Chondrocyte (in vitro differentiated cells): Measurements from ENCODE around the gene PRKACA. TPM values are rescaled to one million over a fixed set of nuclear protein-coding genes. Genes with fewer than 3 reads are reported as not detected.
A peak's percentile ranks its signal among the peaks of the same experiment; 100 is the strongest.

Source experiments
- DNase-seq: peaks from one replicate; pipeline ENCODE4 v3.0.0; 2021; ENCODE audit warnings: mixed read lengths, low spot score
- H3K27ac Mint-ChIP-seq: one replicate; pipeline ENCODE4 v1.8.0; 2021; ENCODE audit warnings: mild to moderate bottlenecking, moderate library complexity, mixed read lengths; ENCODE audit not compliant: unreplicated experiment
- H3K27me3 Mint-ChIP-seq: 2 replicates; pipeline ENCODE4 v1.8.0; 2021; ENCODE audit warnings: low read depth, mixed read lengths
- H3K36me3 Mint-ChIP-seq: 2 replicates; pipeline ENCODE4 v1.8.0; 2021; ENCODE audit warnings: low read depth, mixed read lengths
- H3K4me1 Mint-ChIP-seq: 2 replicates; pipeline ENCODE4 v1.8.0; 2021; ENCODE audit warnings: low read depth, mild to moderate bottlenecking, mixed read lengths
- H3K4me3 Mint-ChIP-seq: one replicate; pipeline ENCODE4 v1.8.0; 2021; ENCODE audit warnings: mild to moderate bottlenecking, moderate library complexity, mixed read lengths; ENCODE audit not compliant: unreplicated experiment
- H3K9me3 Mint-ChIP-seq: 2 replicates; pipeline ENCODE4 v1.8.0; 2021; ENCODE audit warnings: low read depth, mixed read lengths
- CTCF ChIP-seq: fragments of 200-600 bp; sonication (generic); IDR thresholded peaks from 2 replicates; pipeline ENCODE4 v1.5.0; 2021; ENCODE audit warnings: antibody characterized with exemption, mild to moderate bottlenecking, moderate library complexity
- total RNA-seq: library from RNA; stranded (reverse); gene quantifications from 3 replicates; pipeline ENCODE4 v1.2.1, GENCODE V29; 2021

Gene PRKACA
- total RNA-seq, 1 donor from 2014 or later = 88.2 TPM

GRCh38 chr19:14055396-14055795 lies 62.2 kb downstream of the PRKACA start:
- Mint-ChIP-seq H3K4me1 (peaks cover 11% of the 10 kb centered on the region), H3K36me3 (peaks cover 1% of the 10 kb centered on the region), H3K27ac (no peak overlapping the region), H3K4me3 (no peak overlapping the region), H3K9me3 (no peaks in the 10 kb centered on the region), H3K27me3 (peaks cover 3% of the 10 kb centered on the region)
- no peak for DNase-seq
- TF ChIP-seq CTCF = no peak

GRCh38 chr19:14054721-14055120 lies 62.8 kb downstream of the PRKACA start:
- H3K36me3 Mint-ChIP-seq = peaks cover 1% of the 10 kb centered on the region
- TF ChIP-seq CTCF = no peak
- peaks cover 11% of the 10 kb centered on the region for H3K4me1 Mint-ChIP-seq
- DNase-seq = peak; percentile 89
- no peak overlapping the region for H3K4me3 Mint-ChIP-seq
- H3K27me3 Mint-ChIP-seq = peaks cover 3% of the 10 kb centered on the region
- H3K9me3 Mint-ChIP-seq = no peaks in the 10 kb centered on the region
- H3K27ac Mint-ChIP-seq = no peak overlapping the region

GRCh38 chr19:14054099-14054498 lies 63.5 kb downstream of the PRKACA start:
- Mint-ChIP-seq H3K9me3 (no peaks in the 10 kb centered on the region), H3K4me1 (peaks cover 11% of the 10 kb centered on the region), H3K4me3 (no peak overlapping the region), H3K27ac (no peak overlapping the region), H3K27me3 (peaks cover 3% of the 10 kb centered on the region), H3K36me3 (peaks cover 1% of the 10 kb centered on the region)
- no peak for DNase-seq
- TF ChIP-seq CTCF = no peak

GRCh38 chr19:14053500-14053899 lies 64.1 kb downstream of the PRKACA start:
- H3K4me1 Mint-ChIP-seq = peaks cover 10% of the 10 kb centered on the region
- TF ChIP-seq CTCF = no peak
- DNase-seq = peak; percentile 83
- H3K27me3 Mint-ChIP-seq = peaks cover 1% of the 10 kb centered on the region
- peaks cover 1% of the 10 kb centered on the region for H3K36me3 Mint-ChIP-seq
- H3K9me3 Mint-ChIP-seq = no peaks in the 10 kb centered on the region
- no peak overlapping the region for H3K27ac Mint-ChIP-seq
- no peak overlapping the region for H3K4me3 Mint-ChIP-seq

GRCh38 chr19:14053032-14053431 lies 64.5 kb downstream of the PRKACA start:
- no peak for TF ChIP-seq CTCF
- Mint-ChIP-seq H3K4me3 (no peak overlapping the region), H3K4me1 (peaks cover 5% of the 10 kb centered on the region), H3K9me3 (no peaks in the 10 kb centered on the region), H3K27ac (no peak overlapping the region), H3K36me3 (peaks cover 1% of the 10 kb centered on the region), H3K27me3 (no peaks in the 10 kb centered on the region)
- DNase-seq = no peak
